GM23248 (cell line): Measurements from ENCODE around the gene ISOC2.

Experiments used
- EZH2 ChIP-seq: fragments of 200-600 bp; sonication (generic); IDR thresholded peaks from 2 replicates; pipeline ENCODE4 v1.6.1; 2018; ENCODE audit warnings: antibody characterized with exemption, mild to moderate bottlenecking; ENCODE audit not compliant: insufficient read depth, poor library complexity, severe bottlenecking
- EZH2phosphoT487 ChIP-seq: fragments of 200-600 bp; sonication (generic); IDR thresholded peaks from 2 replicates; pipeline ENCODE4 v1.6.1; 2018; ENCODE audit warnings: antibody characterized with exemption, moderate library complexity, mild to moderate bottlenecking, low read depth; ENCODE audit not compliant: insufficient read depth

GRCh38 chr19:55440411-55441105 lies 20.9 kb downstream of the ISOC2 start:
- TF ChIP-seq EZH2 (no peak), EZH2phosphoT487 (no peak)
